ENCODE results near the gene ALDH5A1.
A peak's percentile ranks its signal among the peaks of the same experiment; 100 is the strongest.

ALDH5A1 gene

GRCh38 chr6:24534329-24534728 lies 39.6 kb downstream of the ALDH5A1 start:
- no peak for DNase-seq

GRCh38 chr6:24535210-24535609 lies 40.4 kb downstream of the ALDH5A1 start:
- DNase-seq: no peak

- no peak for DNase-seq
Observed at GRCh38 chr6:24536466-24536865, 41.7 kb downstream of the ALDH5A1 start.

- DNase-seq: no peak
Observed at GRCh38 chr6:24537082-24537699, 42.4 kb downstream of the ALDH5A1 start.

GRCh38 chr6:24537771-24538385 lies 43.1 kb downstream of the ALDH5A1 start:
- no peak for DNase-seq

GRCh38 chr6:24539416-24539815 lies 44.6 kb downstream of the ALDH5A1 start:
- no peak for DNase-seq

- no peak for DNase-seq
Observed at GRCh38 chr6:24540197-24540596, 45.4 kb downstream of the ALDH5A1 start.

GRCh38 chr6:24543683-24544082 lies 48.9 kb downstream of the ALDH5A1 start:
- no peak for DNase-seq

GRCh38 chr6:24545183-24545582 lies 50.4 kb downstream of the ALDH5A1 start:
- DNase-seq: no peak

GRCh38 chr6:24545691-24546090 lies 50.9 kb downstream of the ALDH5A1 start:
- DNase-seq: no peak

- no peak for DNase-seq
Observed at GRCh38 chr6:24546439-24546838, 51.7 kb downstream of the ALDH5A1 start.

GRCh38 chr6:24547243-24547642 lies 52.5 kb downstream of the ALDH5A1 start:
- peak; percentile 9 for DNase-seq

- no peak for DNase-seq
Observed at GRCh38 chr6:24549158-24549557, 54.4 kb downstream of the ALDH5A1 start.

- DNase-seq: no peak
Observed at GRCh38 chr6:24549674-24550353, 55.0 kb downstream of the ALDH5A1 start.

- DNase-seq: no peak
Observed at GRCh38 chr6:24551139-24551538, 56.4 kb downstream of the ALDH5A1 start.

- DNase-seq: no peak
Observed at GRCh38 chr6:24554474-24554873, 59.7 kb downstream of the ALDH5A1 start.

GRCh38 chr6:24558516-24558915 lies 63.7 kb downstream of the ALDH5A1 start:
- DNase-seq: no peak

- no peak for DNase-seq
Observed at GRCh38 chr6:24564081-24564480, 69.3 kb downstream of the ALDH5A1 start.

GRCh38 chr6:24565196-24565595 lies 70.4 kb downstream of the ALDH5A1 start:
- no peak for DNase-seq

GRCh38 chr6:24566020-24566767 lies 71.4 kb downstream of the ALDH5A1 start:
- DNase-seq: no peak

- DNase-seq: no peak
Observed at GRCh38 chr6:24568683-24569082, 73.9 kb downstream of the ALDH5A1 start.

- no peak for DNase-seq
Observed at GRCh38 chr6:24569811-24570210, 75.0 kb downstream of the ALDH5A1 start.

- DNase-seq: no peak
Observed at GRCh38 chr6:24571361-24571760, 76.6 kb downstream of the ALDH5A1 start.

GRCh38 chr6:24574809-24575208 lies 80.0 kb downstream of the ALDH5A1 start:
- DNase-seq: no peak

Data from stimulated activated CD4-positive, alpha-beta T cell treated with anti-CD3 and anti-CD28 coated beads, Interleukin-4, amount 100 ng/mL, for 1 hour (primary cell).